Mammary epithelial cell (primary cell): ENCODE data around the gene EIF3CL.
"Not testable (repeated sequence)": the region's sequence is repeated elsewhere in the genome, so short reads cannot be mapped to it uniquely, and the experiment has no call there.

ENCODE experiments used
- CTCF ChIP-seq, 2 donors: IDR thresholded peaks in 1 of 2; conservative IDR thresholded peaks in 1 of 2; 2 replicates each; pipeline ENCODE4 v1.5.1; 2011 to 2012; ENCODE audit warnings: inconsistent platforms in 2 of 2, low read length in 2 of 2, mild to moderate bottlenecking in 2 of 2, control low read depth in 1 of 2, low read depth in 1 of 2; ENCODE audit not compliant: insufficient read depth in 1 of 2; ENCODE audit errors: extremely low read depth in 1 of 2
- EZH2 ChIP-seq: IDR thresholded peaks from 2 replicates; pipeline ENCODE4 v1.6.1; 2012; ENCODE audit warnings: low read length, inconsistent platforms, borderline replicate concordance

- not testable (repeated sequence) for TF ChIP-seq CTCF (conservative IDR thresholded peaks at IDR 0.05 in 1 of 2, IDR thresholded peaks at IDR 0.05 in 1 of 2; ENCODE audit: extremely low read depth in 1 of 2, insufficient read depth in 1 of 2, low read depth in 1 of 2, low read length in 2 of 2); EZH2
Observed at GRCh38 chr16:28413585-28413984, 9.9 kb upstream of the EIF3CL start.
